Left kidney (tissue), 2 donors: ENCODE results near the gene TMEM178B. TPM values are rescaled to one million over a fixed set of nuclear protein-coding genes. Genes with fewer than 3 reads are reported as not detected.

Source experiments
- DNase-seq: peaks from one replicate; pipeline ENCODE4 v3.0.0-alpha.2; 2013
- polyA plus RNA-seq: library from polyadenylated mRNA; unstranded; fragments of 120-200 nt; gene quantifications from one replicate; pipeline ENCODE4 v1.2.1, GENCODE V29; 2013; ENCODE audit not compliant: insufficient read length

The TMEM178B gene
- polyA plus RNA-seq, 1 donor, result 0.52 TPM

GRCh38 chr7:141468341-141468740 is 394.5 kb downstream of the TMEM178B start:
- no peak for DNase-seq

DNA sequence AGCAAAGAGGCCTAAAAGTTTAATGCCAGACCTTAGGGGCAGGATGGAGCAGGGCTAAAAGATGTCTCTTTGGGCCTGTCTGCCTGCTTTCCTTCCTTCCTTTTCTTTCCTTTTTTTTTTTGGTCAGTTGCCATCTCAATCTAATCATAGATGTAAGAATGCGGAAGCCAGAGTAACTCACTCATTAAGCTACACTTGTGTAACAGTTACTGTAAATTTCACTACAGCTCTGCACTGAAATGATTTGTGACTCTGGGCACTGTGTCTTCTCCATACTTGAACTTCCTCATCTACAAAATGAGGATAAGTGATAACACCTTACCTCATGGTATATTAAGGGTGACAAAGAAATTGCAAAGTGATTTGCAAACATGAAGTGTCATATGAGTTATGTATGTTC is 401.8 kb downstream of the TMEM178B start:
- no peak for DNase-seq

GRCh38 chr7:141477865-141478264 is 404.0 kb downstream of the TMEM178B start:
- no peak for DNase-seq

DNA sequence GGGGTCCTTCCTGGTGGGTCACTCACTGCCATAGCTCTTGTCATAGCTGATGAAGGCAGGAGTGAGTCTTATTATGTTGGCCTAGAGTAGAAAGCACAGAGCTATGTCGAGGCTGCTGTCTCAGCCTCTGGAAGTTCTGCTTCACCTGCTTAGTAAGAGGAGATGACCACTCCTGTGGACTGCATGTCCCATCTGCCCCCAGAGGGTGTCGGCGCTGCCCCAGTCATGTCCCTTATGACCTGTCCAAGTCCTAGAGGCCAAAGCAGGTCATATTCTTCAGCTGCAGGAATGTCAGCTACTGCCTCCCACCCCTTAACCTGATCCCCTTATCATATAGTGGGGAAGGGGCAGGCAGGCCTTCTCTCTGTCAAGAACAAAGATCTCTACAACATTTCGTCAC is 405.0 kb downstream of the TMEM178B start:
- DNase-seq, result no peak

DNA sequence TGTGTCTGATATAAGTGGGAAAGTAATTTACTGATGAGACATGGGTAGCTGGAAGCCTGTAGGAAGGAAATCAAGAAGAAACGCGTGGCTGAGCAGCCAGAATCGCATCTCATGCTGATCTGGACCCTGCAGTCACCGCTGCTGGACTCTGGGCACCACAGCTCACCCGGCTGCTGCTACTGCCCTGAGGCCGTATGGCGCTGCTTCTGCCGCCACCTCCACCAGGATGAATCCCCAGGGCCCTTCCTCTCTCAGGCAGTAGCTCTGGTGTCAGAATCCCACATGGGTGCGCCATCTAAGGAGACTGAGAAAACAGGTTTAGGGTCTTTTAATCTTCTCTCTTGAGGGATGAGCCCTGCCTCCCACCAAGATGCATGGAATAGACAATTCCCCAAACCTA is 407.1 kb downstream of the TMEM178B start:
- no peak for DNase-seq

DNA sequence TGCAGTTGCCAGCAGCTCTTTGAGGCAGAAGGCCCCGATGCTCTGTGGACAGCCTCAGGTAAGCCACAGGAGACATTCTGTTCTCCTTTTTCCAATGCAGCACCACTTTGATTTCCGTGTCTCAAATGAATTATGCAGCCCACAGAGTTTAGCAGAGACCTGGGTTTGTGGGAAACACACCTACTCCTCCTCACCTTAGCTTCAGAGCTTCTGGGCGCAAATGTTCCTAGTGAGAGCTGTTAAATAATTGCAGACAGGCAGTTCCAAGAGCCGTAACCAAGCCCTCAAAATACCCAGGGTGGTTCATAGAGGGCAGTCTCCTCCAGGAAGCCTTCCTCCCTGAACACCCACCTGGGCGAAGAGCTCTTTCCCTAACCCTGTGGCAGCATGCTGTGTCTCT is 408.1 kb downstream of the TMEM178B start:
- DNase-seq, result no peak

- DNase-seq, result no peak
These were observed 409.2 kb downstream of the TMEM178B start for GRCh38 chr7:141483044-141483443.

DNA sequence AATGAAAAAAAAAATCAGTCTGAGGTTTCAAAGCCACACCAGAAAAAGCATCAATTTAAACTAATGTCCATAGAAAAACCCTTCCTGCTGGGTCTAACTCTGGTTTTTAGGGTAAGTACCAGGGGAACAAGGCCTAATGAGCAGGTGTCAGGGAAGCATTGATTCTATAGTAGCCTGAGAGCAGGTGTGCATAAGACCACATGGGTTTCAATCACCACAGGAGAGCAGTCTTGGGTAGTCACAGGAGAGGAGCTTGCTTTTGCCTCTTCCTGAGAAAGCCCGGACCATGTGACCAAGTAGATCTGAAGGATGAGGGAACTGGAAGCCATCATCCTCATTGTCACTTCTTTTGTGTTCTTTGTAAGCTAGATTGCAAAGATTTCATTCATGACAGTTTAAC is 411.0 kb downstream of the TMEM178B start:
- no peak for DNase-seq

- DNase-seq, result no peak
These were observed 413.1 kb downstream of the TMEM178B start for GRCh38 chr7:141486959-141487358.

DNA sequence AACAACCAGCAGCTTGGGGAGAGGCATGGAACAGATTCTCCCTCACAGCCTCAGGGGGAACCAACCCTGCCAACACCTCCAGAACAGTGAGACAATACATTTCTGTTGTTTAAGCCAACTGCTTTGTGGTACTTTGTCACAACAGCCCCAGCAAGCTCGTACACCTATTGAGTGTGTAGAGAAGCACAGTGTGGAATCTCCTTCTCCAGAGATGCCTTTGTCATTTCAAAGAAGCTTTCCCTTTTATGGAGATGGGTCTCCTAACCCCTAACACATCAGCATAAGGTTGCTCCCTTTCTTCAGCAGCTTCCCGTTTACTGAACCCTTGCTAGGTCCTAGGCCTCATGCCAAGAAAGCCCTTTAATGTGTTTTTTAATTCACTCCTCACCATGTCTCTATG is 416.6 kb downstream of the TMEM178B start:
- no peak for DNase-seq

DNA sequence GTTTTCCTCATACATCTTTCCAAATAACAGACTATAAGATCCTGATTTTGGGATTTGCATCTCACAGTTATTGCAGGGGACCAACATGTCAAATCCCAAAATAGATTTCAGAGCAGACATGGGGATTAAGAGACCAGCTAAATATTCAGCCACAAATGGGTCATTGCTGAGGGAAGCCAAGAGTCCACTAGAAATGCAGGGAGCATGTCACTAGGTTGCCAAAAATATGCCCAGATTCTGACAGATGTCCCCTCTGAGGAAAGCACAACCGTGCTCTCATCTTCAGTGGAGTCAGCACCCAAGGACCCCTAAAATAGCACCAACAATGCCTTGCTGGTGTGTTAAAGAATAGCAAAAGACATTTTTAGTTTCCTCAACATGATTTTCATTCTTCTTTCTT is 421.2 kb downstream of the TMEM178B start:
- DNase-seq, result no peak

DNA sequence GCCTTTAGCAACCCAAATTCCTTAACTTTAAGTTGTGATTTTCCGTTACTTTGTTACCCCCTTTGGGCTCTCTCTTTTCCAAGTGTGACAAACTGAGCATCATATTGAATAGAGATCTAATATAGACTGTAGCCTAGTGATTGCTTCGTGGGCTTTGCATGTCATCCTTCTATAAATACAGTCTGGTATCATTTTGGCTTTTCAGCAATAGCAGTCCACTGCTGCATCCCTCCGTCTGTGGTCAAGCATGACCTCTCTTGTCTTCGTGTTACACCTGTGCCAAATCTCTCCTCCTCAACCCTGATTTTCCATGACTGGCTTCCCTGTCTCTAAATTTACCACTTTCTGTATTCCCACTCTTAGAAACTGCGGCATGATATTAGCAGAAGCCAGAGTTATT is 423.5 kb downstream of the TMEM178B start:
- DNase-seq, result no peak

GRCh38 chr7:141500608-141501007 is 426.7 kb downstream of the TMEM178B start:
- no peak for DNase-seq

DNA sequence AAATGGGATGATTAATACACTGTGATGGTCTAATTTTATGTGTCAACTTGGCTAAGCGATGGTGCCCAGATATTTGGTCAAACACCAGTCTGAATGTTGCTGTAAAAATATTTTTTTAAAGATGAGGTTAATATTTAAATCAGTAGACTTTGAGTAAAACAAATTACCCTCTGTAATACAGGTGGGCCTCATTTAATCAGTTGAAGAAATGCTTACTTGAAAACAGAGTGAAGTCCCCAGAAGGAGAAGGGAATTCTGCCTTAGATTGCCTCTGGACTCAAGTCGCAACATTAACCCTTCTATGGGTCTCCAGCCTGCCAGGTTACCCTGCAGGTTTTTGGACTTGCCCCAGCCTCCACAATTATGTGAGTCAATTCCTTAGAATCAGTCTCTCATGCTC is 427.6 kb downstream of the TMEM178B start:
- no peak for DNase-seq

DNA sequence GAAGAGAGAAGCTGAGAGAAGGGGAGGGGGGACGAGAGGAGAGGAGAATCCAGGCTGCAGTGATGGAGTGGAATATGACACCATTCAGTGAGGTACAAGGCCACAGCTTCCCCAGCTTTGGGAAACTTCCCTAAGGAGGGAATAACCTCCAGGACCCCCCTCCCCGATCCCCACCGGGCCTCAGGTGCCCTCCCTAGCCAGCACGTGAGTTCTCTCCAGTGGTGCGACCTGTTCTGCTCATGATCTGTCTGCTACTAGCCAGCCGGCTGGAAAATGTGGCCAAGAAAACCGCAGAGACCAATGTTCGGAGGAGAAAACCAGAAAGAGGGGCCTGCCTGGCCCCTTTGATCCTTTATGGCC is 437.4 kb downstream of the TMEM178B start:
- DNase-seq, result peak; percentile 8

DNA sequence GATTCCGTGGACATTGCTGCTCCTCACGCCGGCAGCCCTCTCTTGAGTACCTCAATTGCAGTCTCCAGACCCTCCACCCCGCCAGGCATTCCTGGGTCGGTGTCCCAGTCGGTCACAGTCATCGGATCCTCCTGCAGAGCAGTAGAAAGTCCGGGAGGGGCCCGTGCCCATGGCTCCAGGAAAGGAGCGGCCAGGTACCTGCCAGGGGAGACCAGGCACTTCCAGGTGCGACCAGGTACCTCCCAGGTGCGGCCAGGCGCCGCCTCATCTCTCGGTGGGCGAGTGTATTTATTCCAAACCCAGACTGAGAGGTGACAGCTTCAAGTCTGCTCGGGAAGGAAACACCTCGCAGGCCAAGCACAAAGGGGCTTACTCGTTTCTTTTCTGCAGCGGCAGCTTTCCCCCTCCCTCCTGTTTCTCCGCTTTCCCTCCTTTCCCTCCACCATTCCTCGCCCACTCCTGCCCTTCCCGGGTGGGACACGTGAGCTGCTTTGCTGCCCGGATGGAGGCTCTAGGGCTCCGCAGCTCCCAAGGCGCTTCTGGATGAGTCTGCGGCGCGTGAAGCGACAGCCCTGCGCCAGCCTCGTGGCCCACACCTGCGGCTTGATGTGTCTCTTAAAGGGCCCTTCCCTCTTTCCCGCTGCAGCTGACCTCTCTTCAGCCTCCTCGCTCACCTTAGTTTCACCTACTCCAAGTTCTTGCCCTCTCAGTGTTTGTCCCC is 438.0 kb downstream of the TMEM178B start:
- peak; percentile 21 for DNase-seq

GRCh38 chr7:141512597-141512996 is 438.7 kb downstream of the TMEM178B start:
- DNase-seq, result no peak

DNA sequence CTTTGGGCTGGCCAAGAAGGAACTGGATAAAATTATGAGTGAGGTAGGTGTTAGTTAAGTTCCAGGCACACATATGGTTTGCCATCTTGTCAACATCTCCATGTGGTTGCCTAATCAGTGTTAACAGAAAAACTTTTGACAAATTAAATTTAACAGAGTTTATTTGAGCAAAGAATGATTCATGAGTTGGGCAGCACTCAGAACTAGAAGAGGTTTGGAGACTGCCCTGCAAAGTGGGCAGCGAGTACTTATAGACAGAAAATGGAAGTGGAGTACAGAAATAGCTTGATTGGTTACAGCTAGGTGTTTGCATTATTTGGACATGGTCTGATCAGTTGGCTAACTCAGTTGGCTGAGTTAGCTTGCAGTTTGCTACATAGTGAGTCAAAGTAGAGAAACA is 439.9 kb downstream of the TMEM178B start:
- DNase-seq, result no peak

GRCh38 chr7:141515941-141516340 is 442.1 kb downstream of the TMEM178B start:
- no peak for DNase-seq

- DNase-seq, result no peak
These were observed 445.8 kb downstream of the TMEM178B start for GRCh38 chr7:141519623-141520022.

- no peak for DNase-seq
These were observed 448.9 kb downstream of the TMEM178B start for GRCh38 chr7:141522657-141523342.

DNA sequence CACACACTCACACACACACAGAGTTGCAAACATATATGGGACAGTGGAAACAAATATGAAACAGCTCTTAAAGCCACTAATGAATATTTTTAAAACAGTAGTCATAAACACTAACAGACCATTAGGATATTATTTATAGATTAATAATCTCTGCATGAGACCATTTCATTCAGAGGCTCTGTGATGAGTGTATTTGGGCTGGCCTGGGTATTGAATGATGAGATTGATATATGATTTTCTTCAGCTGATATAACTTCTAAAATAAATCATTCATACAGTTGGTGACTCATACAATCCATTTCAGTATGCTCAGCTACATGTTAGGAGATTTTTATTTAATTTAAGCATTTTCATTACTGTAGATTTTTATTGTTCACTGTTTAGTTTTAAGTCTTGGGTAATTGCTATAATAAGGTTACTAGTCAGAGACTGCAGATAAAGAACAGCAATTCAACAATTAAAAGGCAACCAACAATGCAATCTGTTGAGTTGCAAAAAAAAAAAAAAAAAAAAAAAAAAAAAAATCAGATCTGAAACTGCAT is 452.2 kb downstream of the TMEM178B start:
- no peak for DNase-seq

- DNase-seq, result no peak
These were observed 453.2 kb downstream of the TMEM178B start for GRCh38 chr7:141527076-141527475.

- no peak for DNase-seq
These were observed 454.5 kb downstream of the TMEM178B start for GRCh38 chr7:141528399-141528798.
